ENCODE data around the gene MYCBP2.

Gene MYCBP2

DNA sequence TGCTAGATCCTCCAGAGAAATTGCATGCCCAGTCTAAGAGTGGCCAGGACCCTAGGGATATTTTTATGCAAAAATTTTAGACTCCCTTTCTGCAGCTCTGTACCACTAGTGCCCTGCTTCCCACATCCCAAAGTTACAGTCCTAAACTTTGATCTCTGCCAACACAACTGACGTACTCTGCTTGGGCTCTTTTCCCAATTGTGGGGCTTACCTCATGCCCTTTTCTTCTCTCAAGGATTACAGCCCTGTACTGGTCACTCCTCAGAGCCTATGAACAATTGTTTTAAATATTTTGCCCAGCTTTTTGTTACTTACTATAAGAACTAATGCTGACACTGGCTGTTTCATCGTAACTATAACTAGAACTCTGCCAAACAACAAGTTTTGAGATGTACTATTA, 242.1 kb downstream of the MYCBP2 start:
- DNase-seq: no peak

DNA sequence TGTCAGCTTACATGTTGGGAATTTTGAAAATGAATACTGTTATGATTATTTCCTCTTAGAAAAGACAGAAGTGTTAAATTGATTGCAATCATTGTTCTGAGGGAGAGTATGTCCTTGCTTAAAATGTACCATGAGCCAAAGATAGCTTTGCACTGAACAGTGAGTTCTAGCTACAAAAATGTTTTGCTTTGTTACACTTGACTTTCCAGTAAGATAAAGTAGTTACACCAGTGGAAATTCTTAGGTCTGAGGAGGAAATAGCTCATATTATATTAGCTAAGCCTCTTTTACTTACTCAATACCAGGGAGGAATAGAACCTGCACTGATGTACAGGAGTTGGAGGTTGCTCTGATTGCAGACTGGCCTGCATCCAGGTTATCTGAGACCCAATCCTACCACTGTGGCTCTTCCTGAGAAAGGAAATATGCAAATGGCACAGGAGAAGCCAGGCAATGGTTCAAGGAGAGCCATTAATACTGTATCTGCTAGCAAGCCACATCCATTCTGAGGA, 246.9 kb downstream of the MYCBP2 start:
- no peak for DNase-seq

DNA sequence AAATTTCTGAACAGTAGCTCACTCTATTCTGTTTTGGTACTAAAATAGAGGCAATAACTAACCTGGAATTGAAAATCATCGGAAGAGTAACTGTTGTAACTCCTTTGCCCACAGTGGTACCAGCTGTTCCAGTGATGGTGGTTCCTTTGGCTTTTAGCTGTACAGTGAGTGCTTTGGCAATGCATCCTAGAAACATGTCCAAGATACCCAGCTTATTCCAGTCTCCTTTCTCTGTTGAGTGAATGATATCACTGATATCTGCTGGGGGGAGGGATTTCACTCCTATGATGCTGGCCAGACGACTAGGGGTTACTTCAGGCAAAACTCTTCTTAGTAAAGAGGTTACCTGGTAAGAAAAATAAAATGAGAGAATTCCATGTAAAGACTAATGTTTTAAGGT, 259.4 kb downstream of the MYCBP2 start:
- DNase-seq: no peak

DNA sequence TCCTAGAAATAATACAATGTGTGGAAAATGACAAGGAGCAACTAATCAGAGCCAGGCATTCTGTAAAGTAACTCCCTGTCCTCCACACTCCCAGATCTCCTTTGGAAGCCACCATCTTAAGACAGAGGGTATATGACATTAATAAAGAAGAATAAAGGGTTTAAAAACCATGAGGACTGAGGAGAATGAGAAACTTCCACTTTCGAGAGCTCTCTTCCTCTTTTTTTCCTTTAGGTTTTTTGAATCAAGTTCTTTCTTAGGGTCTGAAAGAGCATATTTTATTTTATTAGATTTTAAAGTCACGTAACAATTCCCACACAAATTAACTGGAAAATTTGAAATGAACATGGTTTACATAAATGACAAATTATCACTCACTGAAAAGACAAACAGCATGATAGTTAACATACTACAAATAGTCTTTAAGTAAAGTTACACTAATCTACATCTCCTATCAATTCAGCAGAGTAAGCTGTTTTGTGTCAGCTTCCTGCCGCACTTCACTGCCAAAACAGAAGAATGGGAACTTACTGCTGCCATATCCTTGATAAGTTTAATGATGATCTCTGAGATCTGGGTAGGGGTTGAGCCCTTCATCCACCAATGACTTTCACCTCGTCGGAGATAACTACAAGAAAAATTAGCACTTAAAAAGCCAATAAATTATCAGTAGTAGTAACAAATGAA, 261.3 kb downstream of the MYCBP2 start:
- no peak for DNase-seq

DNA sequence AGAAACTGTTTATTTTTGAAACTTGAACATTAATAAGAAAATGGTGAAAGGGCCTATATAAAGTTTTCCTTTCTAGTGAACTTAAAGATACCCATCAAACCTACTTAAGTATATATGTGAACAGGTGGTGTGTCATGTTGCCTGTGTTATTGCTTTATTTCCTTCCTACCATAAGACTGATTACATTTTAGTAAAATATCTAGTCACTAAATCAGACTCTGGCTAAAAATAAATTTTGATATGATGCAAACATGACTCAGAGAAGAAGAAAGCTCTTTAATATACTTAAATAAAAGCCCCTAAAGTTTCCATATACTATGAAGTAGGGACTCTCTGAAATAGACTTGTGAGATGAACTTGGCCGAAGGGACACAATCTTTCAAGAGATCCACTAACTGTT, 264.8 kb downstream of the MYCBP2 start:
- DNase-seq: no peak

DNA sequence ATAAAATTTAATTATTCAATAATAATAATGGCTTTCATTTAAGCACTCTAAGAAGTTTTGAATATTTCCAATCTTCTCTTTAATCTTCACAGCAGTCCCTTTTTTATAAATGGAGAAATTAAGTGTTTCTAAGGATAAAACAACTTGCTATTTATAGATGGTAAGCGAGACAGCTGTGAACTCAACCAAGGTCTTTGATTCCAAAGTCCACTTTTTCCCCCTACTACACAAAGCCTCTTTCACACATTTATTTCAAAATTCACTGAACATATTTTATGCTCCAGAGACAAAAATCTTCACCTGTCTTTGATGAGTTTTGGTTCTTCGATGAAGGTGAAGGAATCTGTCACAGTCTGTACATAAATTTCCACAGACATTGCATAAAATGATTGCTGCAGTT, 265.5 kb downstream of the MYCBP2 start:
- DNase-seq: no peak

DNA sequence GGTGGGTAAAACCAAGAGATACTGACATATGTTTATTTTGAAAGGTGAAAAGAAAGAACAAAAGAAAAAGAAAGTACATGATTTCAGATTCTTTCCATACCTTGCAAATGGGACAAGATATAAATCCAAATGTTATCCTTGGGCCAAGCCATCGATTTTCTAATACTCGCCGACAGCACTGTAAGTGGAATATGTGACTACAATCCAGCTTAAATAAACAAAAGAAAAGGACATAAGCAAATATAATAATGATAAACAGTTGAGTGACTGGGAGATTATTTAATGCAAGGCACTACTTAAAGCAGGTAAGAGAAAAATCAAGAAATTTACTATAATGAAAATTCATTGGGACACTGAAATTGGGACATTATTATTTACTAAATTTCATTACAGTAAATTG, 270.0 kb downstream of the MYCBP2 start:
- no peak for DNase-seq

DNA sequence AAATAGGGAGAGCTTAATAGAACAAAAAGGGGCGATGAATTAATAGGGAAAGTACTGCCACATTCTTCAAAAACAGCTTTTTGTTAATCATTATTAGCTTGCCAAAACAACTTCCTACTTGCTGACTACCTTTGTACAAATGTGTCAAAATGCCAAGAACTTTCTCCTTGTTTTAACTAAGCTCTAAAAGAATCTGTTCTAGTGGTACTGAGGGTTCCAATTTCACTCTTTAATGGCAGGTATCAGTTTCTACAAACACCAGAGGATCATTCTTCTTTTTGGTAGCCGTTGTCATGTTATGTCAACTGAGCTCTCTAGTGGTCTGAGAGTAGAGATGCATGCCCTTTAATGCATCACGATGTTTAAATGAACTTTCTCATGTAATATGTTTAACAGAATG, 270.5 kb downstream of the MYCBP2 start:
- no peak for DNase-seq

DNA sequence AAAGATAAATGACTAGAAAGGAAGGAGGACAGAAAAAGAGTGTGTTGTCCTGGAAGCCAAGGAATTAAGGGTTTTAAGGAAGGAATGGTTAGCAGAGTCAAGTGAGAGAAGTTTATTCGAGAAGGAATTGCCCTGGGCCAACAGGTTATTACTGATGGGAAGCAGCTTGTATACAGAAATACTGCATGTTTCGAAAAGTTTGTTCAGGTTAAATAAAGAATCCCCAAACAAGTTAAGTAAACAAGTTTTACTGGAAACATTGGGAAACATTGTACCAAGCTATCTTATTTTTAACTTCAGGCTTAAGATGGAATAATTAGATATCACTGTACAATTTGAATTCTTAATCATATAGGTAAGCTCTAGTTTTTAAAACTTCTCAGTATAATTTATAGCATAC, 271.7 kb downstream of the MYCBP2 start:
- no peak for DNase-seq

DNA sequence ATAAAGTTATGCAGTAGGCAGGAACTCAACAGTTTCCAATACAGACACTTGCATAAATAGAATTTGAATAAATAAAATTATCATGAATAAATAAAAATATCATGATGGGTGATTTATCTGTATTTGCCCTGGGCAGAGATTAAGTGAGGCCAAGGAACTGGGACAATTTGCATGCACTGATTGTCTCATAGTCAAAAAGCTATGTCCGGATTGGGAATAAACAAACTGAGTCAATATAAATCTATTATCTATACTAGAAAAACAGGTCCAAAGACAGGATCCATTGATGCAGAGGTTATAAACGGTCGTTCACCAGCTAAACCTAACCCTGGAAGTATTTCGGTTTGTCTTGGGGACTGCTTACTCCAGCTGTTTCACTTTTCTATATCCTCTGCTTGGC, 273.7 kb downstream of the MYCBP2 start:
- no peak for DNase-seq

DNA sequence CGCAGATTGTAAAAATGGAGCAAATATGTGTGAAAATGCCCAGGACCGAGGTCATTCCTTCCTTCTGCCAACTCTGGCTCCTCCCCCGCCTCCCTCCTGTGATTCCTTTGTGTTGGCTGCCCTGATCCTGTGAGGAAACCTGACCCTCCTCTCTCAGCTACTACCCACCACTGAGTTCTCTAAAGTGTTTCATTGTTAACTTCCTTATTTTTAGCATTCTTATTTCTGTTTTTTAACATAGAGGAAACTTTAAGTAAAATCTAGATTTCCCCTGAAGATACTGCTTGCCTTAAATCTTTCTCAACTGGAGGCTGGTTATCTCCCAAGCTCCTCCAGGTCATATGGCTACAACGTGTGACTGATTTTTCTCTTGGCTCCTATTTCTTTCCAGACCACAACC, 278.2 kb downstream of the MYCBP2 start:
- no peak for DNase-seq

DNA sequence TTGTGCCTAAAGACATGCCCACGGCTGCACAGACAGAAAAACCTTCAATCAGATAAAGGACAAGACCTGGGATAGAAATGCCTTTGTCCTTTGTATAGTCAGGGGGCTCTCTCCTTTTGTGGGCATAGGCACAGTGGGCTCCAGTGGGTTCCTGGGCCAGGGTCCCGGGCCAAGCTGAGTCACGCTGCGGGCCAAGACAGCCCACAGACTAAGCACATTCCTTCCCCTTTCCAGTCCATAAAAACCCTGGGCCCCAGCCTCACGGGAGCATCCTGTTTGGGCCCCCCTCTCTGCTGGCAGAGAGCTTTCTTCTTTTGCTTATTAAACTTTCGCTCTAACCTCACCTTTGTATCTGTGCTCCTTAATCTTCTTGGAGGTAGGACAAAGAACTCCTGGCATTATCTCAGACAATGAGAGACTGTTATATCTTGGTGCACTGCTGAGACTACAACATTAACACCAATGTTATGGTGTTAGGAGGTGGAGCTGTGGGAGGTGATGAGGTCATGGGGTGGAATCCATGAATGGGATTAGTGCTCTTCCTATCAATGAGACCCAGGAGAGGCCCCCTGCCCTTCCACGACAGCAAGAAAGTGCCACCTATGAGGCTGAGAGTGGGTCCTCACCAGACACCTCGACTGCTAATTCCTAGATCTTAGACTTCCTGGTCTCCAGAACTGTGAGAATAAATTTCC, 279.1 kb downstream of the MYCBP2 start:
- DNase-seq: no peak

DNA sequence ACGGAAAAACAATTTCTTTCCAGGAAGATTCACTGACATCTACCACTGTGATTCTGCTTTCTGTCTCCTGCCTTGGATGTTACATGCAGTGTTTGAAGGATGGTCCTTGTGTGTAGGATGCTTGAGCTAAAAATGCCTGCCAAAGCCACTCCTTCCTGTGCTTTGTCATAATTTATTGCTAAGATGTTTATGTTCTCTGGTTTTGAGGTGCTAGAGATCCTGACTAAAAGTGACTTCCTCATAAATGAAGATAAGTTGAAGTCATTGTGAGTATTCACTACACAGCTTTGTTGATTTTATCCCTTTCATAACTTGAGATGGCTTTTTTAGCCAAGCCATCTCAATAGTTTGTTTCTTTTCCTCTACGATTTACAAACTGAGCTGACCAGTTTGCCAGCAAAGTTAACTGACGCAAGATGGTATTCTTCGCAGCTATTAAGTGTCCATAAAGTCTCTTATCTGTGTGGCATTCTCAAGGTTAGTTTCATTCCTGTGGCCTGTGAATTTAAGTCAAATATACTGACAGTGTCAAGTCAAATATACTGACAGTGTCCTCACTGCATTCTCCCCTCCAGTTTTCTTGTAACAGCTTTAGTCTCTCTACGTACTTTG, 284.2 kb downstream of the MYCBP2 start:
- no peak for DNase-seq

DNA sequence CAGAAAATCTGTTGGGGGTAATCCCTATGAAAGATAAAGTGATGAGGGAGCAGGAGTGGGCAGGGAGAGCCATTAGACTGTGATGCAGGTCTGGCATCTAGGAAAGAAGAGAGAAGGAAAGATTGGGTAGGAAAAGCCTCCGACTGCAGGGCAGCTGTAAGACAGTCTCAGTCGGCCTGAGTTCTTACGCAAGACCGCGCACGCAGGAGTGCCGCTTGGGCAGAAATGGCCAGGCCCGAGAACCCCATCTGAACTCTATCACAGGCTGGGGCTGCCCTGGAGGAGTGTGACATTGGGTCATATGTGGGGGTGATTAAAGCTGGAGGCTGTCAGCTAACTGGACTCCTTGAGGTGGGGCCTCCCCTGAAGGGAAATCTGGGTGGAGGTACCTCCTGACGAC, 286.1 kb downstream of the MYCBP2 start:
- DNase-seq: no peak

DNA sequence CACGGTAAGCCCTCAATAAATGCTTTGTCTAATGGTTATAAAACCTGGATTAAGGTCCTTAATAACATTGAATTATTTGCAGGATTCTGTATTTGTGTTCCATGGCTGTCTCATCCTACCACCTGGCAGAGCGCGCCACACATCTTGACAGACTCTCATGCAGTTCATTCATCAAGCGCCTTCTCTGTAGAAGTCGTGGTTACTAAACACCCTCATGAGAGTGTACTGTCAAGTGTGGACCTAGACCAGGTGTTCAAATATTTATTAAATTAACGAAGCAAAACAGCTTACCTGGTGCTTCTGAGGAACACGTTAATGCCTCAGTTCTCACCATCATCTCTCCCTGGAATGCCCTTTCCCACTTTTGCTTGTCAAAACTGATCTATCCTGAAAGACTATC, 286.8 kb downstream of the MYCBP2 start:
- no peak for DNase-seq

DNA sequence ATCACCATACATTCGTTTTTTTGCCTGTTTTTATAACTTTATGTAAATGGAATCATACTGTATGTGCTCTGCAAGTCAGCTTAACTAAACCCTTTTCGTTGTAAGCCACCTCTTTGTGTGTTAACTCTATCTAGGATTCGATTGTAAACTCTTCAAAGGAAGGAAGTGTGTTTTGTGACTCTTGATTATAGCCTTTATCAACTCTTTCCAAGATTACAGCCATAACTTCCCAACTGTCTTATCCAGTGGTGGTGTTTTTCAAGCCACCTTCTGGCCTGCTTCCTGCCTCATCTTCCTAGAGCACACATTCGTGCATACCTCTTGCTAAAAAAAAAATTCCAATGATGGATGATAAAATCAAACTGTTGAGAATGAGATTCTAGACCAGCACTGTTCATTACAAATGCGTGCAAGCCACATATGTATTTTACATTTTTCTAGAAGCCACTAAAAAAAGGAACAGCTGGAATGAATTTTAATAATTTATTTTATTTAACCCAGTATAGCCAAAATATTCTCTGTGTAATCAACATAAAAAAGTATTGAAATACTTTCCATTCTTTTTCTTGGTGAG, 287.9 kb downstream of the MYCBP2 start:
- no peak for DNase-seq

DNA sequence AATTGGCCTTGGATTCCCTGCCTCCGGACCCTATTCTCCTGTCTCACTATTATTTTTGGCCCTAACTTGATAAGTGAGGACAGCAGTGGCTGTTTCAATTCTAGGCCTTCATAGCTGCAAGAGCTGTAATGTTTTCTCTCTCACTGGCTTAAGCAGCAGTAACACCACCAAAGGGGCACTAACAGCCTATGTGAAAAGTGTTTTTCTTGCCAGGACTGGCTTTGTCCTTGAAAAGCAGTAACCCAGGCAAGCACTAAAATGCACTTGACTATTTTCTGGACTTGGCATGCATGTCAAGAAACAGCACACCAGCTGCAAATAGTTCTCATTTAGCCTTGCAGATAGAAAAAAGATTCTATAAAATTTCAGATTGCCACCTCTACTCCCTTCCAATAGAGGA, 290.6 kb downstream of the MYCBP2 start:
- no peak for DNase-seq

DNA sequence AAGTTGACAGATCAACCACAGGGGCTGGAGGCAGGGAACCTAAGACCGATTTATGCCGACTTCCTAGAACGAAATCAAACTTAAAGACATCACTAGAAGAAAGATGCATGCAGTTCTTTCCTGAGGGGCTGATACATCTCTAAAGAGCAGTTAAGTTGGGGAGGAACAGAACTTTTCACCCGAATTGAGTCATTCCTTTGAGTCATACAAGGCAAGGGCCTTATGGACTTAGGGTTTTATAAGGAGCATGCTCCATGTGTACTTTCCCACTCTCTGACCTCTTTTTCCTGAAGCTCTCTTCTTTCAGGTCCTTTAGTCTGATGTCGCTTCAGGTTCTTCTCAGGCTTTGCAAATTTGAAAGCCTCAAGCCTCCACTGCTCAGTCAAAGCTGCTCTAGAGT, 292.0 kb downstream of the MYCBP2 start:
- DNase-seq: no peak

DNA sequence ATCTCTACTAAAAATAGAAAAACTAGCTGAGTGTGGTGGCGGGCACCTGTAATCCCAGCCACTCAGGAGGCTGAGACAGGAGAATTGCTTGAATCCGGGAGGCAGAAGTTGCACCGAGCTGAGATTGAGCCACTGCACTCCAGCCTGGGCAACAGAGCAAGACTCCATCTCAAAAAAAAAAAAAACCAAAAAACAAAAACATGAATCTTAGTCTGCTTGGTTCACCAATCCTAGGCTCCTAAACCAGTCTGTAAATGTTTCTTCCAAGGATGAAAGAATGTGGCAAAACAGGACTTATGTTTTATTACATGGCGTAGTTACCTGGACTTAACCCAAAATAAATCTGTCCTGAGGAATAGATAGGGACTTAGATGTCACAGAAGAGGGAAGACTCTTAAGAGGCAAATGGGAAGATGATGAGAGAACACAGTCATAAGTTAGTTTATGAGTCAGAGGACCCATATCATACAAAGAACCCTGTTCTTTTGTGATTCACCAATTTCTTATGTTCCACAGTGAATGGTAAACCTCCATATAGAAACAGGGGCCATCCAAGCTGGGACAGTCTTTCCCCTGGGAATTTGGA, 293.1 kb downstream of the MYCBP2 start:
- no peak for DNase-seq

DNA sequence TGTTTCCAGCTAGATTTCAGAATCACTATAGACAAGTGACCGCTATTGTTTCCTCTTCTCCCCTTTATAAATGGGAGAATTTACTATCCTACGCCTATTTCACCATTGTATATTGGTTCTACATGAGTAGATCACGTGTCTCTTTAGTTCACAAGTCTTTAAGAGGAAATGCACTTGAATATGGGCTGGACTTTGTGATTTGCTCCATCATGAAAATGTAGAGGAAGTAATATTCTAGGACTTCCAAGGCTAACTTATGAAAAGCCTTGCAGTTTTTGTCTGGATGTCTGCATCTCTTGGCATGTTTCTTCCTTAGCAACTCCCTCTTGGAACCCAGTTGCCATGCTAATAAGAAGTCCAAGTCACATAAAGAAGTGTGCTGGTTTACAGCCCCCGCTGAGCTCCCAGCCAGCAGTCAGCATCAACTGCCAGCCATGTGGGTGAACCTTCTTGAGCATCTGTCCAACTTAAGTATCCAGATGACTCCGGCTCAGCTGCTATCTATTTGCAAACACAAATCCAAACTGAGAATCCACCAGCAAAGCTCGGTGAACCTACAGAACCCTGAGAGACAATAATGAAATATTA, 295.1 kb downstream of the MYCBP2 start:
- DNase-seq: no peak

DNA sequence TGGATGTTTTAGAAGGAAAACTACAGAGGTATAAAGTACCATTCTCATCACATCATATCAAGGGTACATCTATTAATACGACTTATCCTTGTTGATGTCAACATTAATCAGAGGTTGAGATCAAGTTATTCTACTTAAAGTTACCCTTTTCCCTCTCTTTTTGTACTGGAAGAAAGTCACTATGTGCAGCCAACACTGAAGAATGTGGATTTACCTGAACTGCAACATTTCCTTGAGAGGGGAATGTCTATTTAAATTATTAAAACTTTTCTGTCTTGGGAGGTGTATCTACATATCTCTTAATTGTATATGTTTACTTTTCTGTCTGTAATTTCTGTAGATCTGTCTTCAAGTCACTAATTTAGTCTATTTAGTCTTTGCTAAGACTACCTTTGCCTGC, 297.5 kb downstream of the MYCBP2 start:
- no peak for DNase-seq

DNA sequence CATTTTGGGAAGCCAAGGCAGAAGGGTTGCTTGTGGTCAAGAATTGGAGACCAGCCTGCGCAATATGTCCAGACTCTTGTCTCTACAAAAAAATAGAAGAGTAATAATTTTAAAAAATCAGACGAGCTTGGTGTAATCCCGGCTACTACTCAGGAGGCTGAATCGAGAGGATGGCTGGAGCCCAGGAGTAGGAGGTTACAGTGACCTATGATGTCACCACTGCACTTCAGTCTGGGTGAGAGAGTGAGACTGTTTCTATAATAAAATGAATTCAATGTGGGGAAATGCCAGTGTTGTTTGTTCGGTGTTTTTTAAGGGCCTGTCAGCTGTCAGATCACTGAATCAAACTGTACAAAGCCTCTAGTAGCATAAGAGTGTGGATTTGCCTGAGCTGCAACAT, 298.7 kb downstream of the MYCBP2 start:
- DNase-seq: no peak
